Measurements from ENCODE around the gene MMP23B.
A peak's percentile ranks its signal among the peaks of the same experiment; 100 is the strongest.

MMP23B gene

DNA sequence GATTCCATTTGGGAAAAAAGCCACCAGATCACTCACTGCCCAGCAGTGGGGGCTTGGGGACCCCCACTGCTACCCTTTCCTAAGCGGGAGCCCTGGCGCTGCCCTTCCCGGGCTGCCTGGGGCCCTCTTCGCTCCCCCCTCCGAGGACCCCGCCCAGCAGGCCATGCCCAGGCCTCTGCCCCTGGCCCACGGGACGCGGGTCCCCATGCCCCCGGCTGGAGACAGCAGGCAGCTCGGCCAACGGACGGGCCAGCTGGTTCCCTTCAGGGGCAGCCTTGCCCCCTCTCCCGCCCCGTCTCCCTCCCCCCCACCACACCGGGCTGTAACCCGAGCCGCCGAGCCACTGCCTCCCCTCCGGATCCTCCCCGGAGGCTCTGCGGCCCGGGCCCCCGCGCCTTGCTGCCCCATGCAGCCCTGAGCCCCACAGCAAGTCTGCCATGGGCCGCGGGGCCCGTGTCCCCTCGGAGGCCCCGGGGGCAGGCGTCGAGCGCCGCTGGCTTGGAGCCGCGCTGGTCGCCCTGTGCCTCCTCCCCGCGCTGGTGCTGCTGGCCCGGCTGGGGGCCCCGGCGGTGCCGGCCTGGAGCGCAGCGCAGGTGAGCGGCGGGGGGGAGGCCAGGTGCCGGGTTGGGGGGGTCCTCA, at the start of gene MMP23B:
MMP23B (plus strand) TSS at position 392 of the 639 bp plus-strand sequence; CDS start at position 438, 46 bp downstream.
- Mint-ChIP-seq H3K4me1 (no peaks in the 10 kb centered on the region), H3K9me3 (no peaks in the 10 kb centered on the region), H3K36me3 (ENCODE audit: low read depth) (no peaks in the 10 kb centered on the region), H3K27me3 (ENCODE audit: low read depth) (no peaks in the 10 kb centered on the region), H3K27ac (no peak within 1 kb of the TSS), H3K4me3 (peak within 1 kb of the TSS; percentile 75 to 78 (median 78))
- TF ChIP-seq, protein P1, sequence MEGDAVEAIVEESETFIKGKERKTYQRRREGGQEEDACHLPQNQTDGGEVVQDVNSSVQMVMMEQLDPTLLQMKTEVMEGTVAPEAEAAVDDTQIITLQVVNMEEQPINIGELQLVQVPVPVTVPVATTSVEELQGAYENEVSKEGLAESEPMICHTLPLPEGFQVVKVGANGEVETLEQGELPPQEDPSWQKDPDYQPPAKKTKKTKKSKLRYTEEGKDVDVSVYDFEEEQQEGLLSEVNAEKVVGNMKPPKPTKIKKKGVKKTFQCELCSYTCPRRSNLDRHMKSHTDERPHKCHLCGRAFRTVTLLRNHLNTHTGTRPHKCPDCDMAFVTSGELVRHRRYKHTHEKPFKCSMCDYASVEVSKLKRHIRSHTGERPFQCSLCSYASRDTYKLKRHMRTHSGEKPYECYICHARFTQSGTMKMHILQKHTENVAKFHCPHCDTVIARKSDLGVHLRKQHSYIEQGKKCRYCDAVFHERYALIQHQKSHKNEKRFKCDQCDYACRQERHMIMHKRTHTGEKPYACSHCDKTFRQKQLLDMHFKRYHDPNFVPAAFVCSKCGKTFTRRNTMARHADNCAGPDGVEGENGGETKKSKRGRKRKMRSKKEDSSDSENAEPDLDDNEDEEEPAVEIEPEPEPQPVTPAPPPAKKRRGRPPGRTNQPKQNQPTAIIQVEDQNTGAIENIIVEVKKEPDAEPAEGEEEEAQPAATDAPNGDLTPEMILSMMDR (IDR thresholded peaks at IDR 0.05; ENCODE audit: unreplicated experiment in 3 of 3), result no peak

DNA sequence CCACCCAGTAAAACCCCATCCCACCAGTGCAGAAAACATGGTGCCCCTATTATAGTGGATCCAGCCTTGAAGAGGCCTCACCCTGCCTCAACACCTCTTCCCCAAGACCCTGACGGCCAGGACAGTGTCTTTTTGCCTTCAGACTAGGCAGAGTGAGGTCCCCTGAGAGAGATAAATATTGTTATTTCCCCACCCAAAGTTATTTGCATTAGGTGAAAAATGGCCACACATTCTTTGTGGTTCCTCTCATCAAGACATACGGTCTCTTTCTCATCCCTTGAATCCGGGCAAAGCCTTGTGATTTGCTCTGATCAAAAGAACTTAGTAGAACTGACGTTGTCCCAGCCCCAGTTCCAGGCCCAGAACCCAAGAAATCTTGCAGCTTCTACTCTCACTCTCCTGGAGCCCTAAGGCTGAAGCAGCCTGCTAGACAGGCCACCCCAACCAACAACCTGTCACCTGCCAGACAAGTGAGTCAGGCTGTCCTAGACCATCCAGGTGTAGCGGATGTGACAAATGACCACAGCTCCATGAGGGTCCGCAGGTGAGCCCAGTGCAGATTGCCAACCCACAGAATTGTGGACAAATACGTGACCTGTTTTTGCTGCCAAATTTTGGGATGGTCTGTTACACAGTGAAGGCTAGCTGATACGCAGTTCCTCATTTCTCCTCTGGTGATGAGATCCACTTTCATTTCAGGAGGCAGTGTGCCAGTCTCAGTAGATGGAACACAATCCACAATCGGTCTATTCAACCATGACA, 49.2 kb upstream of the MMP23B start:
- Mint-ChIP-seq H3K4me1 (no peaks in the 10 kb centered on the region), H3K27me3 (ENCODE audit: low read depth) (peaks cover 59% of the 10 kb centered on the region), H3K9me3 (no peaks in the 10 kb centered on the region), H3K4me3 (no peak overlapping the region), H3K27ac (no peak overlapping the region), H3K36me3 (ENCODE audit: low read depth) (no peaks in the 10 kb centered on the region)
- TF ChIP-seq, protein P1 (IDR thresholded peaks at IDR 0.05; ENCODE audit: unreplicated experiment in 3 of 3), result no peak

DNA sequence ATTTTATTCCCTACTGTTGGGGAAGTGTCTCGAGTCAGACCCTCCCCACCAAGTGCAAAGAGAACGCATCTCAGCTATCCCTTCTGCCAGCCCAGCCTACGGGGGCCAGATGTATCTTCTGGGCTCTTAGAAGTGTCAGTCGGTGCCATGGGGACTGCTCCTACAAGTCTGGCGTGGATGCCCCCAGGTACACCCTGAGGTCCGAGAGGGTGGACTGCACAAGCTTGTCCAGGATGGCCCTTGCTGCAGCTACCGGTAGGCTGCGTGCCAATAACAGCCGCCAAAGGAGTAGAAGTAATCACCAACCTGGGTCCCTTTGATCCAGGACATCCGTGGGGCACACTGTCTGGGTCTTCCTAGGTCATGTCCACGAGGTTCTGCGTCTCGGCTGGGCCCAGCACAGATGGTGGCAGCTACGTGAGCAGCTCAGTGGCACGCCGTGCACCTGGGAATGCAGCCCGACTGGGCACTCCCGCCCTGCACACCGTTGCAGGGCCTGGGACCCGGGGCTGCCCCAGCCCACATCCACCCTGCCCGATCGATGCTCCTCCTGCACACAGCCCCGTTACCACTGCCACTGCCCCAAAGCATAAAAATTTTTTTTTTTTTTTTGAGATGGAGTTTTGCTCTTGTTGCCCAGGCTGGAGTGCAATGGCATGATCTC, 48.5 kb upstream of the MMP23B start:
- Mint-ChIP-seq H3K4me3 (no peak overlapping the region), H3K4me1 (no peaks in the 10 kb centered on the region), H3K27ac (no peak overlapping the region), H3K36me3 (ENCODE audit: low read depth) (no peaks in the 10 kb centered on the region), H3K27me3 (ENCODE audit: low read depth) (peaks cover 59% of the 10 kb centered on the region), H3K9me3 (no peaks in the 10 kb centered on the region)
- TF ChIP-seq, protein P1 (IDR thresholded peaks at IDR 0.05; ENCODE audit: unreplicated experiment in 3 of 3), result no peak

DNA sequence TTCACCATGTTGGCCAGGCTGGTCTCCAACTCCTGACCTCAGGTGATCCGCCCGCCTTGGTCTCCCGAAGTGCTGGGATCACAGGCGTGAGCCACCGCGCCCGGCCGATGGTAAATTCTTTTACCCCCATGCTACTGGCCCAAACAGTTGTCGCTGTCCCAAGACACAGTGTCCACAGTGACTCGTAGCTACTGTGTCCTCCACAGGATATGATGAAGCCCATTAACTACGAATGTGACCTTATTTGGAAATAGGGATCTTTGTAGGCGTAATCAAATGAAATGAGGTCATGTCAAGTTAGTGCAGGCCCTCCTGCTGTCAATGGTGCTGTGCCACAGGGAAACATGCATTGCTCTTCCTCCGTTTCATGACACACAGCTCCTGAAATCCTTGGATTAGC, 40.5 kb upstream of the MMP23B start:
- Mint-ChIP-seq H3K27me3 (ENCODE audit: low read depth) (peaks cover 13% of the 10 kb centered on the region), H3K27ac (no peak overlapping the region), H3K4me1 (no peaks in the 10 kb centered on the region), H3K9me3 (no peaks in the 10 kb centered on the region), H3K36me3 (ENCODE audit: low read depth) (no peaks in the 10 kb centered on the region), H3K4me3 (no peak overlapping the region)
- TF ChIP-seq, protein P1 (IDR thresholded peaks at IDR 0.05; ENCODE audit: unreplicated experiment in 3 of 3), result no peak

DNA sequence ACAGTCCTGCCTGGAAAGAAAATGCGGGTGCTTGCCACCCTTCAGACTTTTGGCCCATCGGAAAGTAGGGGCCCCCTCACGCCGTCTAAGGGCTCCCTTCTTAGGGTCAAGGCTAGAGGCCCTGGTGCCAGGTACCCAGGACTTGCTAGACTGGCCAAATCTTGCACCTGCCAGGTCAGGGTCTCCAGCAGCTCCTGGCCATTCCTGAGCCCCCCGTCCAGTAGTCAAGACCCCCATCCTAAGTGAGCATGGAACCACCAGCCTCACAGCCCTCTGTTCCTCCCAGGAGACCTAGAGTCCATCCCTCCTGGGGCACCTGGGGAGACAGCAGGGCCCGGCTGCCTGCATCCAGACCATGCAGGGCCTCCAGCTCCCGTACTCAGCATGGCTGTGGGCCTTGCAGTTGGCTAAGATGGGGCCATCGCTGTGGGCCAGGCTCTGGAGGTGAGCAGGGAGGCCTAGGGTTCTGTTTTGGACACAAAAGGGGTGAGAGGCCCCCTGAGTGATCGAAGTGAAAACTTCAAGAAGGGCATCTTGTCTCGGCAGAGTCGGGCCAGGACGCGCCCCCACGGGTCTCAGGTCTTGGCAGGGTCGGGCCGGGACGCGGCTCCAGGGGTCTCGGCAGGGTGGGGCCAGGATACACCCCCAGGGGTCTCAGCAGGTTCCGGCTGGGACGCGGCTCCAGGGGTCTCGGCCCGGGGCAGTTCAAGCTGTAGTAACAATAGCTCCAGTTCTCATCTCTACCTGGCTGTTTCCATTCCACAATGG, 38.0 kb upstream of the MMP23B start:
- Mint-ChIP-seq H3K9me3 (no peaks in the 10 kb centered on the region), H3K27ac (no peak overlapping the region), H3K4me1 (no peaks in the 10 kb centered on the region), H3K27me3 (ENCODE audit: low read depth) (peaks cover 20% of the 10 kb centered on the region), H3K4me3 (no peak overlapping the region), H3K36me3 (ENCODE audit: low read depth) (no peaks in the 10 kb centered on the region)
- TF ChIP-seq, protein P1 (IDR thresholded peaks at IDR 0.05; ENCODE audit: unreplicated experiment in 3 of 3), result no peak

Measured in nephron (organoid).